GM21528 (cell line): Measurements from ENCODE around the gene MAST3.
"Not testable (repeated sequence)": the region's sequence is repeated elsewhere in the genome, so short reads cannot be mapped to it uniquely, and the experiment has no call there.

ENCODE experiments used
- ATAC-seq: cut with Tn5 transposase; IDR thresholded peaks from one replicate; pipeline ENCODE4 v1.9.1; 2021; ENCODE audit warnings: mild to moderate bottlenecking, moderate library complexity; ENCODE audit not compliant: unreplicated experiment, low FRiP score

Gene MAST3

GRCh38 chr19:18085702-18086457, 11.7 kb upstream of the MAST3 start:
- ATAC-seq, result no peak

- ATAC-seq, result no peak
Measured at GRCh38 chr19:18086590-18087138, 10.9 kb upstream of the MAST3 start, which contains the start of gene IL12RB1. Gene IL12RB1 (minus strand): TSS chr19:18086934. CDS start chr19:18086823, 111 bp downstream.

- ATAC-seq, result not testable (repeated sequence)
Measured at GRCh38 chr19:18089096-18089541, 8.5 kb upstream of the MAST3 start.

- ATAC-seq, result no peak
Measured at GRCh38 chr19:18089726-18090125, 7.9 kb upstream of the MAST3 start.

- no peak for ATAC-seq
Measured at GRCh38 chr19:18090545-18091216, 6.9 kb upstream of the MAST3 start.

- no peak for ATAC-seq
Measured at GRCh38 chr19:18091217-18091608, 6.4 kb upstream of the MAST3 start.

- ATAC-seq, result no peak
Measured at GRCh38 chr19:18093439-18094161, 4.0 kb upstream of the MAST3 start.

GRCh38 chr19:18096258-18096657, 1.3 kb upstream of the MAST3 start:
- no peak for ATAC-seq

GRCh38 chr19:18097993-18098890, 664 bp downstream of the MAST3 start:
- ATAC-seq, result peak; percentile 12

- ATAC-seq, result peak; percentile 55
Measured at GRCh38 chr19:18098891-18099622, 1.5 kb downstream of the MAST3 start.

- ATAC-seq, result no peak
Measured at GRCh38 chr19:18099623-18099995, 2.0 kb downstream of the MAST3 start.

GRCh38 chr19:18100710-18101109, 3.1 kb downstream of the MAST3 start:
- ATAC-seq, result no peak

GRCh38 chr19:18101268-18101667, 3.7 kb downstream of the MAST3 start:
- no peak for ATAC-seq

GRCh38 chr19:18102916-18103542, 5.5 kb downstream of the MAST3 start:
- no peak for ATAC-seq

GRCh38 chr19:18104793-18105131, 7.2 kb downstream of the MAST3 start:
- no peak for ATAC-seq

GRCh38 chr19:18105259-18105658, 7.7 kb downstream of the MAST3 start:
- not testable (repeated sequence) for ATAC-seq

- ATAC-seq, result no peak
Measured at GRCh38 chr19:18107235-18107634, 9.7 kb downstream of the MAST3 start.

GRCh38 chr19:18108897-18109296, 11.3 kb downstream of the MAST3 start:
- no peak for ATAC-seq

- ATAC-seq, result no peak
Measured at GRCh38 chr19:18109341-18109732, 11.8 kb downstream of the MAST3 start.
